Neutrophil (primary cell): Measurements from ENCODE around the gene ANKRD39.

ENCODE experiments used
- H3K27ac ChIP-seq: fragments of 200-600 bp; sonication (generic); 2 replicates; pipeline ENCODE4 v1.5.1; 2016; ENCODE audit warnings: mild to moderate bottlenecking, moderate library complexity
- H3K27me3 ChIP-seq: fragments of 200-600 bp; sonication (generic); 2 replicates; pipeline ENCODE4 v1.6.0; 2016; ENCODE audit warnings: mild to moderate bottlenecking
- H3K36me3 ChIP-seq: fragments of 200-600 bp; sonication (generic); 2 replicates; pipeline ENCODE4 v1.5.1; 2017
- H3K4me1 ChIP-seq, 2 experiments: fragments of 200-600 bp in 1 of 2; sonication (generic) in 1 of 2; 1 replicate in 1 of 2; 2 replicates in 1 of 2; pipeline versions ENCODE4 v1.5.1 to v1.6.1; 2013 to 2016; ENCODE audit warnings: low read depth in 1 of 2, low read length in 1 of 2, mild to moderate bottlenecking in 1 of 2, moderate library complexity in 1 of 2; ENCODE audit not compliant: control insufficient read depth in 1 of 2, insufficient read depth in 1 of 2
- H3K4me3 ChIP-seq, 2 experiments: fragments of 200-600 bp in 1 of 2; sonication (generic) in 1 of 2; 1 replicate in 1 of 2; 2 replicates in 1 of 2; pipeline ENCODE4 v1.5.1; 2013 to 2016; ENCODE audit warnings: low read depth in 1 of 2, low read length in 1 of 2, mild to moderate bottlenecking in 1 of 2, moderate library complexity in 1 of 2
- H3K9me3 ChIP-seq: fragments of 200-600 bp; sonication (generic); 2 replicates; pipeline ENCODE4 v1.5.1; 2016
- CTCF ChIP-seq: fragments of 200-600 bp; sonication (generic); IDR thresholded peaks from 2 replicates; pipeline ENCODE4 v1.5.1; 2016; ENCODE audit warnings: antibody characterized with exemption

The ANKRD39 gene

GRCh38 chr2:96798733-96799622 lies 58.8 kb downstream of the ANKRD39 start:
- Histone ChIP-seq H3K27ac (no peak overlapping the region), H3K36me3 (no peaks in the 10 kb centered on the region), H3K4me1 (peaks cover 3 to 8% of the 10 kb centered on the region in 2 experiments), H3K27me3 (no peaks in the 10 kb centered on the region), H3K4me3 (no peak overlapping the region), H3K9me3 (no peaks in the 10 kb centered on the region)
- TF ChIP-seq CTCF = no peak
